Keratinocyte (primary cell): ENCODE results near the gene BAHCC1. TPM values are rescaled to one million over a fixed set of nuclear protein-coding genes. Genes with fewer than 3 reads are reported as not detected.

Experiments
- DNase-seq: peaks from one replicate; pipeline ENCODE4 v3.0.0-alpha.2; 2011; ENCODE audit warnings: low read depth, missing footprints, low spot score
- FAIRE-seq: peaks from 2 replicates; lab custom pipeline; 2011; peaks lifted over from hg19 to GRCh38; lab: Jason Lieb, UNC
- H2AFZ ChIP-seq: 2 replicates; pipeline ENCODE4 v1.6.0; 2012; ENCODE audit warnings: low read length, control low read depth, inconsistent platforms; ENCODE audit not compliant: control insufficient read depth
- H3K27ac ChIP-seq: 2 replicates; pipeline ENCODE4 v1.5.1; 2011; ENCODE audit warnings: low read length; ENCODE audit not compliant: control insufficient read depth, insufficient read depth
- H3K27me3 ChIP-seq: 3 replicates; pipeline ENCODE4 v1.6.0; 2011; ENCODE audit warnings: low read length; ENCODE audit not compliant: control insufficient read depth, insufficient read depth; ENCODE audit errors: extremely low read depth
- H3K36me3 ChIP-seq, 2 experiments: 2 replicates in 1 of 2; 3 replicates in 1 of 2; pipeline ENCODE4 v1.5.1; 2011; ENCODE audit warnings: low read length in 2 of 2, mild to moderate bottlenecking in 1 of 2; ENCODE audit not compliant: control insufficient read depth in 2 of 2, insufficient read depth in 2 of 2; ENCODE audit errors: extremely low read depth in 1 of 2
- H3K4me1 ChIP-seq: 3 replicates; pipeline ENCODE4 v1.5.1; 2011; ENCODE audit warnings: low read length; ENCODE audit not compliant: control insufficient read depth, insufficient read depth; ENCODE audit errors: extremely low read depth
- H3K4me2 ChIP-seq: 3 replicates; pipeline ENCODE4 v1.6.0; 2011; ENCODE audit warnings: low read depth, low read length; ENCODE audit not compliant: control insufficient read depth, insufficient read depth; ENCODE audit errors: extremely low read depth
- H3K4me3 ChIP-seq, 3 experiments: fragments of 200-600 bp in 1 of 3; sonication (generic) in 1 of 3; 2 replicates in 2 of 3; 3 replicates in 1 of 3; pipeline ENCODE4 v1.5.1; 2011 to 2016; ENCODE audit warnings: low read length in 3 of 3, mild to moderate bottlenecking in 3 of 3, control low read depth in 2 of 3, inconsistent platforms in 1 of 3, low read depth in 1 of 3, mixed read lengths in 1 of 3, mixed run types in 1 of 3, moderate library complexity in 1 of 3; ENCODE audit not compliant: control insufficient read depth in 2 of 3, insufficient read depth in 2 of 3; ENCODE audit errors: extremely low read depth in 1 of 3
- H3K79me2 ChIP-seq: 2 replicates; pipeline ENCODE4 v1.6.0; 2012; ENCODE audit warnings: low read length; ENCODE audit not compliant: control insufficient read depth, insufficient read depth
- H3K9ac ChIP-seq: 3 replicates; pipeline ENCODE4 v1.6.0; 2011; ENCODE audit warnings: low read length; ENCODE audit not compliant: control insufficient read depth, insufficient read depth; ENCODE audit errors: extremely low read depth
- H3K9me1 ChIP-seq: 3 replicates; pipeline ENCODE4 v1.6.0; 2011; ENCODE audit warnings: low read length; ENCODE audit not compliant: control insufficient read depth, insufficient read depth; ENCODE audit errors: extremely low read depth
- H3K9me3 ChIP-seq: 2 replicates; pipeline ENCODE4 v1.5.1; 2012; ENCODE audit warnings: low read depth, low read length; ENCODE audit not compliant: control insufficient read depth
- H4K20me1 ChIP-seq: 3 replicates; pipeline ENCODE4 v1.6.0; 2011; ENCODE audit warnings: low read length; ENCODE audit not compliant: control insufficient read depth, insufficient read depth; ENCODE audit errors: extremely low read depth
- CTCF ChIP-seq, 3 experiments: IDR thresholded peaks in 1 of 3; conservative IDR thresholded peaks in 1 of 3; optimal IDR thresholded peaks in 1 of 3; 2 replicates in 2 of 3; 3 replicates in 1 of 3; pipeline versions ENCODE3 to v1.5.1; 2011; ENCODE audit warnings: low read length in 3 of 3, mild to moderate bottlenecking in 3 of 3, moderate library complexity in 2 of 3, control low read depth in 1 of 3, inconsistent platforms in 1 of 3; ENCODE audit not compliant: insufficient read depth in 2 of 3; ENCODE audit errors: extremely low read depth in 1 of 3
- EZH2 ChIP-seq: IDR thresholded peaks from one replicate; pipeline ENCODE4 v1.6.1; 2012; ENCODE audit warnings: inconsistent platforms, mild to moderate bottlenecking, low read length, moderate library complexity
- dilution Hi-C: fragments of 300-500 bp; cut with MboI; formaldehyde crosslinking; loops from one replicate; pipeline ENCODE4 v1.7.0; 2020; ENCODE audit warnings: low sequenced_read_pairs; ENCODE audit not compliant: extremely low pct_ligation_motif_present
- polyA plus RNA-seq, 5 experiments: library from polyadenylated mRNA; depleted of rRNA in 3 of 5; stranded (reverse) in 3 of 5; stranded (forward) in 1 of 5; unstranded in 1 of 5; fragments of >200 nt; gene quantifications; 1 replicate in 1 of 5; 2 replicates in 3 of 5; 3 replicates in 1 of 5; pipeline versions ENCODE4 v1.2.1 to v1.2.3, GENCODE V29; 2011 to 2012; ENCODE audit warnings: missing spikeins in 2 of 5, low read depth in 1 of 5, low replicate concordance in 1 of 5

Gene BAHCC1
- polyA plus RNA-seq, 1 donor (not counting 4 experiments of a cell fraction or from before 2014, with no cell fraction given) = 0.52 TPM

GRCh38 chr17:81447331-81447933, 52.2 kb downstream of the BAHCC1 start:
- Histone ChIP-seq H3K9me1 (no peaks in the 10 kb centered on the region), H3K9me3 (no peaks in the 10 kb centered on the region), H4K20me1 (no peaks in the 10 kb centered on the region), H2AFZ (no peak overlapping the region), H3K4me2 (no peak overlapping the region), H3K9ac (no peak overlapping the region), H3K4me3 (no peak overlapping the region), H3K36me3 (no peaks in the 10 kb centered on the region), H3K79me2 (no peaks in the 10 kb centered on the region), H3K27ac (no peak overlapping the region), H3K4me1 (no peaks in the 10 kb centered on the region), H3K27me3 (no peaks in the 10 kb centered on the region)
- dilution Hi-C loops = no loop called here
- DNase-seq (no peak), FAIRE-seq (no peak)
- TF ChIP-seq EZH2 (no peak), CTCF (optimal IDR thresholded peaks at IDR 0.05 in 1 of 3, IDR thresholded peaks at IDR 0.05 in 1 of 3, conservative IDR thresholded peaks at IDR 0.05 in 1 of 3; ENCODE audit: extremely low read depth in 1 of 3, insufficient read depth in 2 of 3, low read length in 3 of 3) (no peak)

GRCh38 chr17:81448442-81448841, 53.2 kb downstream of the BAHCC1 start:
- H3K9me1 ChIP-seq = no peaks in the 10 kb centered on the region
- no peak for FAIRE-seq
- no peaks in the 10 kb centered on the region for H3K27me3 ChIP-seq
- H3K9ac ChIP-seq = no peak overlapping the region
- H4K20me1 ChIP-seq = no peaks in the 10 kb centered on the region
- no peaks in the 10 kb centered on the region for H3K36me3 ChIP-seq
- H3K9me3 ChIP-seq = no peaks in the 10 kb centered on the region
- TF ChIP-seq CTCF (optimal IDR thresholded peaks at IDR 0.05 in 1 of 3, IDR thresholded peaks at IDR 0.05 in 1 of 3, conservative IDR thresholded peaks at IDR 0.05 in 1 of 3; ENCODE audit: extremely low read depth in 1 of 3, insufficient read depth in 2 of 3, low read length in 3 of 3) (no peak), EZH2 (no peak)
- dilution Hi-C loops = no loop called here
- no peaks in the 10 kb centered on the region for H3K4me1 ChIP-seq
- DNase-seq = no peak
- no peaks in the 10 kb centered on the region for H3K79me2 ChIP-seq
- H3K4me2 ChIP-seq = no peak overlapping the region
- H2AFZ ChIP-seq = no peak overlapping the region
- H3K27ac ChIP-seq = no peak overlapping the region
- no peak overlapping the region for H3K4me3 ChIP-seq
